Natural killer cell (primary cell): ENCODE data around the gene SLC6A13. TPM values are rescaled to one million over a fixed set of nuclear protein-coding genes. Genes with fewer than 3 reads are reported as not detected.

Source experiments
- ATAC-seq, 3 donors: fragments of 150-1000 bp in 2 of 3; fragments of 200-7000 bp in 1 of 3; cut with Tn5 transposase; 1 replicate in 1 of 3; 2 replicates in 2 of 3; pipeline ENCODE4 v1.10.0; 2021; ENCODE audit warnings: mild to moderate bottlenecking in 2 of 3, moderate library complexity in 2 of 3
- DNase-seq, 2 donors: peaks; one replicate each; pipeline versions ENCODE4 v3.0.0 to v3.0.0-alpha.2; 2013 to 2021; ENCODE audit warnings: mixed read lengths in 1 of 2
- H3K27ac ChIP-seq: one replicate; pipeline ENCODE4 v1.5.1; 2013; ENCODE audit warnings: mild to moderate bottlenecking, low read length
- H3K27me3 ChIP-seq: one replicate; pipeline ENCODE4 v1.6.1; 2013; ENCODE audit warnings: low read length; ENCODE audit not compliant: control insufficient read depth, insufficient read depth
- H3K36me3 ChIP-seq: one replicate; pipeline ENCODE4 v1.6.1; 2013; ENCODE audit warnings: low read length; ENCODE audit not compliant: control insufficient read depth, insufficient read depth
- H3K4me1 ChIP-seq: one replicate; pipeline ENCODE4 v1.6.1; 2013; ENCODE audit warnings: low read length; ENCODE audit not compliant: control insufficient read depth, insufficient read depth
- H3K4me3 ChIP-seq: one replicate; pipeline ENCODE4 v1.5.1; 2013; ENCODE audit warnings: low read length
- H3K9me3 ChIP-seq: one replicate; pipeline ENCODE4 v1.6.1; 2013; ENCODE audit warnings: low read length; ENCODE audit not compliant: control insufficient read depth, insufficient read depth
- H3K27ac Mint-ChIP-seq, 2 donors: one replicate each; pipeline ENCODE4 v1.8.0; 2022; ENCODE audit warnings: mild to moderate bottlenecking in 2 of 2, mixed read lengths in 2 of 2, moderate library complexity in 1 of 2
- H3K27me3 Mint-ChIP-seq, 2 donors: one replicate each; pipeline ENCODE4 v1.8.0; 2022; ENCODE audit warnings: low read depth in 2 of 2, mixed read lengths in 2 of 2
- H3K36me3 Mint-ChIP-seq: one replicate; pipeline ENCODE4 v1.8.0; 2022; ENCODE audit warnings: mixed read lengths
- H3K4me1 Mint-ChIP-seq, 2 donors: one replicate each; pipeline ENCODE4 v1.8.0; 2022; ENCODE audit warnings: mixed read lengths in 2 of 2
- H3K4me3 Mint-ChIP-seq: one replicate; pipeline ENCODE4 v1.8.0; 2022; ENCODE audit warnings: mild to moderate bottlenecking, moderate library complexity, mixed read lengths
- H3K9me3 Mint-ChIP-seq, 2 donors: one replicate each; pipeline ENCODE4 v1.8.0; 2022; ENCODE audit warnings: mixed read lengths in 2 of 2
- WGBS: methylation state at CpG from one replicate; pipeline ENCODE4 v1.1.7; 2013; ENCODE audit warnings: missing lambda C conversion rate; ENCODE audit not compliant: insufficient coverage; 5-methylcytosine and 5-hydroxymethylcytosine counted together
- intact Hi-C: fragments of 100-400 bp; cut with micrococcal nuclease; formaldehyde crosslinking; loops from one replicate; pipeline ENCODE4 v1.14.2; 2022
- total RNA-seq, 4 donors: library from RNA; stranded (reverse); fragments of 120-200 nt in 1 of 4; gene quantifications; one replicate each; pipeline versions ENCODE4 v1.2.3 to v1.2.4, GENCODE V29; 2013 to 2022
- TF ChIP-seq, protein P1 (sequence below): fragments of 200-600 bp; IDR thresholded peaks from one replicate; pipeline ENCODE4 v1.8.0; 2022; ENCODE audit warnings: antibody characterized with exemption

Gene SLC6A13
- total RNA-seq, 3 donors from 2014 or later (not counting 1 experiment from before 2014, with no cell fraction given), result 0.79 to 2.2 TPM; not detected in 1

DNA sequence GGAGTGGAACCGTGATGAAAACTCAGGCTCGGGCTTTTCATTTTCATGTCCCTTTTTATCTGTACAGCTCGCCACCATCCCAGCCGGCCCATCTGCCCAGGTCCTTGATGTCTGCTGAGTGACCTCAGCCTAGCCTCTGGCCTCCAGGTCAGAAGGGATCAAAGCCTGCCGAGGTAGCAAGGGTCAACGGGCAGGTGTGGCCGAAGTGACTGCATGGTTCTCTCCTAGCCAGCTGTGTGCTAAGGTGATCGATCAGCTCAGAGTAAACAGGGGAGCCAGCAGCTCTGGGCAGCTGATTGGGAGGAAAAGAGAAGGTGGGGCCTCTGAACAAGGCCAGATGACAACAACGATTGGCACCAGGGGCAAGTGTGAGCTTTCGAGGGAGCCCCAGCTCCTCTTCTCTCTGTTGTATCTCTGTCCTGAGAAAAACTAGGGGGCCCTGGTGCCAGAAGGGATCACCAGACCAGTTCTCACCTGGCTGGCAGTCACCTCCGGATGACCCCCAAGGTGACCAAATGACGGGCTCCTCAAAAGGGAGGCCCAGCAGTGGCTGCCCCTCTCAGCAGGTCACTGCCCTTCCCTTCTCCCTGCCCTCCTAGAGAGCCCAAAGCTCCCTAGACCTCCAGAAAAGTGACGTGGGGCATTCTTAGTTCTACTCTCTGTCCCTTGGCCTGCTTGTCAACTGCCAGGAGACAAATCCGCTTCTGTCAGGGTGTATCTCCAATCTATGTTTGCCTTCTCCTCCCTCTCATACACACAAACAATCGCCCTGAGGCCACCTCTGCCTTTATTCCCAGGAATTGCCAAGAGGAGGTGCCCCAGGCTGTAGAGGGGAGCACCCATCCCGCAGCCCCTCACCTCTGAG, 52.1 kb downstream of the SLC6A13 start:
- Mint-ChIP-seq H3K27ac (no peak overlapping the region), H3K4me3 (no peak overlapping the region), H3K27me3 (peaks cover 37 to 56% of the 10 kb centered on the region in 2 donors), H3K4me1 (peaks cover 5 to 9% of the 10 kb centered on the region in 2 donors), H3K36me3 (no peaks in the 10 kb centered on the region), H3K9me3 (no peaks in the 10 kb centered on the region)
- no peak overlapping the region for H3K27ac ChIP-seq
- intact Hi-C loops, result no loop called here
- no peaks in the 10 kb centered on the region for H3K36me3 ChIP-seq
- TF ChIP-seq, protein P1, sequence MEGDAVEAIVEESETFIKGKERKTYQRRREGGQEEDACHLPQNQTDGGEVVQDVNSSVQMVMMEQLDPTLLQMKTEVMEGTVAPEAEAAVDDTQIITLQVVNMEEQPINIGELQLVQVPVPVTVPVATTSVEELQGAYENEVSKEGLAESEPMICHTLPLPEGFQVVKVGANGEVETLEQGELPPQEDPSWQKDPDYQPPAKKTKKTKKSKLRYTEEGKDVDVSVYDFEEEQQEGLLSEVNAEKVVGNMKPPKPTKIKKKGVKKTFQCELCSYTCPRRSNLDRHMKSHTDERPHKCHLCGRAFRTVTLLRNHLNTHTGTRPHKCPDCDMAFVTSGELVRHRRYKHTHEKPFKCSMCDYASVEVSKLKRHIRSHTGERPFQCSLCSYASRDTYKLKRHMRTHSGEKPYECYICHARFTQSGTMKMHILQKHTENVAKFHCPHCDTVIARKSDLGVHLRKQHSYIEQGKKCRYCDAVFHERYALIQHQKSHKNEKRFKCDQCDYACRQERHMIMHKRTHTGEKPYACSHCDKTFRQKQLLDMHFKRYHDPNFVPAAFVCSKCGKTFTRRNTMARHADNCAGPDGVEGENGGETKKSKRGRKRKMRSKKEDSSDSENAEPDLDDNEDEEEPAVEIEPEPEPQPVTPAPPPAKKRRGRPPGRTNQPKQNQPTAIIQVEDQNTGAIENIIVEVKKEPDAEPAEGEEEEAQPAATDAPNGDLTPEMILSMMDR, result no peak
- H3K9me3 ChIP-seq, result no peaks in the 10 kb centered on the region
- DNase-seq (no peak), ATAC-seq (no peak)
- WGBS, result 86% methylated on average over 16 of the region's 16 CpGs
- peaks cover 9% of the 10 kb centered on the region for H3K4me1 ChIP-seq
- no peak overlapping the region for H3K4me3 ChIP-seq
- H3K27me3 ChIP-seq, result no peaks in the 10 kb centered on the region

DNA sequence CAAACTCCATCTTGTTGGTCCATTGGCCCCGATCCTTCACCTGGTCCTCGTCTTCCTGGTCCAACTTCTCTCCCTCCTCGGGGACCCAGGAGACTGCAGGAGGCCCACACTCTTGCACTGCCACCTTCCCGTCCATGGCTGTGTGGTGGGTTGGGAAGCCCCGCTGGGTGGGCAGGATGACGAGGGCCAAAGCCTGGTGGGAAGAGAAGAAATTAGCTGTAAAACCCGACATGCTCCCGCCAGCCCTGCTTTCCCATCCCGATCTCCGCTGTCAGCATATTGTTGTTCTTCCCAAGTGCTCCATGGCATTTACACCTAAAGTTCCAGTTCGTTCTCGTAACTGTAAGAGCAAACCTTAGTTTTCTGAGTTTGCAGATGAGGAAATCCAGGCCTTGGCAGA, 52.8 kb downstream of the SLC6A13 start:
- peaks cover 9% of the 10 kb centered on the region for H3K4me1 ChIP-seq
- no peaks in the 10 kb centered on the region for H3K36me3 ChIP-seq
- H3K4me3 Mint-ChIP-seq, result no peak overlapping the region
- intact Hi-C loops, result no loop called here
- H3K9me3 ChIP-seq, result no peaks in the 10 kb centered on the region
- TF ChIP-seq, protein P1, result no peak
- no peak overlapping the region for H3K4me3 ChIP-seq
- H3K36me3 Mint-ChIP-seq, result no peaks in the 10 kb centered on the region
- WGBS, result 95% methylated on average over 12 of the region's 12 CpGs
- no peaks in the 10 kb centered on the region for H3K27me3 ChIP-seq
- no peak for DNase-seq
- no peak for ATAC-seq
- H3K27ac Mint-ChIP-seq, result no peak overlapping the region
- H3K9me3 Mint-ChIP-seq, result no peaks in the 10 kb centered on the region
- H3K4me1 Mint-ChIP-seq, result peaks cover 5 to 9% of the 10 kb centered on the region in 2 donors
- no peak overlapping the region for H3K27ac ChIP-seq
- peaks cover 40 to 63% of the 10 kb centered on the region in 2 donors for H3K27me3 Mint-ChIP-seq

DNA sequence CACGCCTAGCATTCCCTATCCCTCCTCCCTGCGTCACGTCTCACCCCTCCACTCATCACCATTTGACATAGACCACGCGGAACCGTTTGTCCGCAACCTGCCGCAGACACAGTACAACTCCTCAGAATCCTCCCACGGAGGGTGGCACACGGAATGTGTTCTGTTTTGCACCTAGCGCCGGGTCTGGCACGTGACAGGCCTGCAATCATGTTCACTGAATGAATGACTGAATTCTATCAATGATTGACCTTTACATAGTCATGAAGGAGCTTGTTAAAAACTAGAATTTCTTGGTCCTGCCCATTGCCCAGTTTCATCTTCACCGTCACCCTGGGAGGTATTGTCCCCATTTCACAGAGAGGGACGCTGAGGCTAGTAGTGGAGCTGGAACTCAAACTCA, 53.4 kb downstream of the SLC6A13 start:
- Mint-ChIP-seq H3K4me3 (no peak overlapping the region), H3K36me3 (no peaks in the 10 kb centered on the region), H3K9me3 (no peaks in the 10 kb centered on the region), H3K27ac (no peak overlapping the region), H3K4me1 (peaks cover 5 to 9% of the 10 kb centered on the region in 2 donors), H3K27me3 (peaks cover 46 to 69% of the 10 kb centered on the region in 2 donors)
- no peak for ATAC-seq
- H3K36me3 ChIP-seq, result no peaks in the 10 kb centered on the region
- H3K9me3 ChIP-seq, result no peaks in the 10 kb centered on the region
- intact Hi-C loops, result no loop called here
- H3K4me3 ChIP-seq, result no peak overlapping the region
- H3K4me1 ChIP-seq, result peaks cover 9% of the 10 kb centered on the region
- no peak for DNase-seq
- no peak overlapping the region for H3K27ac ChIP-seq
- H3K27me3 ChIP-seq, result peaks cover 1% of the 10 kb centered on the region
- TF ChIP-seq, protein P1, result no peak
- 91% methylated on average over 15 of the region's 15 CpGs for WGBS
